Transverse colon (tissue), 4 donors: ENCODE measurements around the gene PIANP. TPM values are rescaled to one million over a fixed set of nuclear protein-coding genes. Genes with fewer than 3 reads are reported as not detected.

ENCODE experiments used
- DNase-seq: peaks from one replicate; pipeline ENCODE4 v3.0.0-alpha.2; 2019
- H3K27ac ChIP-seq, 4 donors: fragments of 200-600 bp; sonication (generic); 2 replicates each; pipeline ENCODE4 v1.5.1; 2016 to 2018; ENCODE audit warnings: inconsistent platforms in 4 of 4
- H3K27me3 ChIP-seq: fragments of 200-600 bp; sonication (generic); 2 replicates; pipeline ENCODE4 v1.5.1; 2017; ENCODE audit warnings: inconsistent platforms
- H3K36me3 ChIP-seq, 4 donors: fragments of 200-600 bp; sonication (generic); 2 replicates each; pipeline ENCODE4 v1.5.1; 2017 to 2019; ENCODE audit warnings: inconsistent platforms in 4 of 4
- H3K4me1 ChIP-seq, 4 donors: fragments of 200-600 bp; sonication (generic); 2 replicates each; pipeline ENCODE4 v1.5.1; 2017 to 2020; ENCODE audit warnings: inconsistent platforms in 4 of 4
- H3K4me3 ChIP-seq, 4 donors: fragments of 200-600 bp; sonication (generic); 1 replicate in 1 of 4; 2 replicates in 3 of 4; pipeline versions ENCODE4 v1.5.1 to v1.6.1; 2017 to 2019; ENCODE audit warnings: inconsistent platforms in 4 of 4
- H3K9me3 ChIP-seq, 2 donors: fragments of 200-600 bp; sonication (generic); 2 replicates each; pipeline ENCODE4 v1.5.1; 2017 to 2019; ENCODE audit warnings: inconsistent platforms in 2 of 2
- CTCF ChIP-seq, 5 experiments: fragments of 200-600 bp in 3 of 5; fragments of 450-650 bp in 2 of 5; sonication (generic) in 3 of 5; IDR thresholded peaks; 1 replicate in 2 of 5; 2 replicates in 3 of 5; pipeline ENCODE4 v1.5.1; 2016 to 2017; ENCODE audit warnings: antibody characterized with exemption in 5 of 5, inconsistent platforms in 3 of 5, mild to moderate bottlenecking in 2 of 5, moderate library complexity in 1 of 5
- EP300 ChIP-seq: sonication (generic); formaldehyde crosslinking; IDR thresholded peaks from one replicate; pipeline ENCODE4 v1.6.1; 2017; ENCODE audit warnings: antibody characterized with exemption, low read depth
- POLR2A ChIP-seq: fragments of 450-650 bp; IDR thresholded peaks from one replicate; pipeline ENCODE4 v1.6.1; 2016; ENCODE audit warnings: antibody characterized with exemption, mild to moderate bottlenecking, moderate library complexity
- POLR2AphosphoS5 ChIP-seq, 3 donors: sonication (generic); formaldehyde crosslinking; IDR thresholded peaks; one replicate each; pipeline ENCODE4 v1.6.1; 2016; ENCODE audit warnings: antibody characterized with exemption in 3 of 3
- WGBS, 2 donors: methylation state at CpG; one replicate each; pipeline ENCODE4 v1.1.5; 2018; ENCODE audit warnings: low coverage in 1 of 2; 5-methylcytosine and 5-hydroxymethylcytosine counted together
- in situ Hi-C, 4 donors: fragments of 200-750 bp; cut with MboI; loops; one replicate each; pipeline versions ENCODE4 v1.15.0 to v1.15.1; 2017; ENCODE audit warnings: low sequenced_read_pairs in 3 of 4, low pct_ligation_motif_present in 1 of 4, low pct_unique_long_range_greater_than_20kb in 1 of 4
- intact Hi-C: fragments of 100-400 bp; cut with DNase I; formaldehyde crosslinking; loops from one replicate; pipeline ENCODE4 v1.15.1; 2023; ENCODE audit warnings: low total_unique reads
- total RNA-seq, 4 donors: library from RNA; depleted of rRNA; stranded (reverse); fragments of >200 nt; gene quantifications; one replicate each; pipeline ENCODE4 v1.1.0, GENCODE V29; 2016

PIANP gene
- total RNA-seq, 4 donors from 2014 or later, result 0.64 TPM; not detected in 3

GRCh38 chr12:6695313-6696045 lies 5.1 kb downstream of the PIANP start:
- in situ Hi-C loops (no loop called here), intact Hi-C loops (no loop called here)
- 40 to 68% methylated on average over 1 to 9 of the region's 11 CpGs for WGBS, 2 donors
- TF ChIP-seq EP300 (no peak), CTCF (IDR thresholded peaks at IDR 0.05) (no peak), POLR2A (no peak)
- Histone ChIP-seq H3K27ac (no peak overlapping the region), H3K4me3 (no peak overlapping the region), H3K27me3 (peaks cover 30% of the 10 kb centered on the region), H3K36me3 (no peaks in the 10 kb centered on the region), H3K9me3 (no peaks in the 10 kb centered on the region), H3K4me1 (peaks cover 9 to 14% (median 12%) of the 10 kb centered on the region in 4 donors)
- no peak for DNase-seq

DNA sequence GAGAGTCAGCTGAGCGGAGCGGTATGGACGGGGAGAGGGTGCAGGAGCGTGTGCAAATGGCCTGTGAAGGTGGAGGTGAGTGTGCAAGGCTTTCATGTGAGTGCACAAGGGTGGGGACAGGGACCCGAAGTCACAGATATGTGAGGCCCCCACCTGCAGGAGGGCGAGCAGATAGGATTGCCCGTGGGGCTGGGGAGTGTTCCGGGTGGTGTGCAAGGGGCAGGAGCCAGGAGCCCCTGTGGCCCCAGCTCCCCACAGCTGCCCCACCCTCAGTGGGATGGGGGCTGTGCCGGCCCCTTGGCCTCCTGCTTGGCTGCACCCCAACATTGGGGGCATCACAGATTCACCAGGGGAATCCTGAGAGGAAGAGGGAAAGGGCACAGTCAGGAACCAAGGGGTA lies 5.9 kb downstream of the PIANP start:
- no peaks in the 10 kb centered on the region for H3K36me3 ChIP-seq
- intact Hi-C loops (no loop called here), in situ Hi-C loops (no loop called here)
- no peak for DNase-seq
- no peak for TF ChIP-seq EP300
- no peak for TF ChIP-seq CTCF (IDR thresholded peaks at IDR 0.05)
- no peak for TF ChIP-seq POLR2A
- WGBS, 2 donors, result 47 to 65% methylated on average over 8 to 9 of the region's 9 CpGs
- peaks cover 22% of the 10 kb centered on the region for H3K27me3 ChIP-seq
- H3K9me3 ChIP-seq, result no peaks in the 10 kb centered on the region
- no peak overlapping the region for H3K27ac ChIP-seq
- peaks cover 6 to 14% (median 11%) of the 10 kb centered on the region in 4 donors for H3K4me1 ChIP-seq
- H3K4me3 ChIP-seq, result no peak overlapping the region

DNA sequence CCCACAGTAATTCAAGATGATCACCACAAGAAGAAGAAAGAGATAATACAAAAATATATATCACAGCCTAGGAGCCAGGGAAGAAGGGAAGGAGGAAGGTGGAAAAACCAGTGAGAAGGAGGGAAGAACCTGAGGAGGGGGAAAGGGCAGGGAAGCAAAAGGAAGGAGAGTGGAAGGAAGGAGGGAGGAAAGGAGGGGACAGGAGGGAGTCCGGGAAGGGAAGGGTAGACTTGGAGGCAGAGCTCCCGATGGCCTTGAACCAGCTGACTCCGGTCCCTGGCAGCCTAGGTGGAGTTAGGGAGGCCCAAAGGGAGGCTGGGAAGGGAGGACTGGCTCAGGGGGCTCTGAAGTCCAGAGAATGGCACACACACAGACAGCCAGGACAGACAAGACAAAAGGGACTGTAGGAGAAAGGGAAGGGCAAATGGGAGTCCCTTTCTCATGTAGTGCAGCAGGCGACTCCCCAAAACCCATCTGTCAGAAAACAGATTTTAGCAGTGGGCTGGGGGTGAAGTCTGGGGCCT lies 6.7 kb downstream of the PIANP start:
- Histone ChIP-seq H3K36me3 (no peaks in the 10 kb centered on the region), H3K27me3 (peaks cover 14% of the 10 kb centered on the region), H3K4me3 (no peak overlapping the region), H3K4me1 (peaks cover 4 to 13% (median 9%) of the 10 kb centered on the region in 4 donors), H3K9me3 (no peaks in the 10 kb centered on the region), H3K27ac (no peak overlapping the region)
- intact Hi-C loops, result no loop called here
- in situ Hi-C loops, result no loop called here
- DNase-seq, result no peak
- WGBS, 2 donors, result 40 to 74% methylated on average over 1 to 4 of the region's 4 CpGs
- TF ChIP-seq POLR2A, result no peak
- no peak for TF ChIP-seq POLR2AphosphoS5 (IDR thresholded peaks at IDR 0.05)
- no peak for TF ChIP-seq EP300
- no peak for TF ChIP-seq CTCF (IDR thresholded peaks at IDR 0.05)

GRCh38 chr12:6692888-6693287 lies 7.7 kb downstream of the PIANP start:
- DNase-seq, result no peak
- no peak overlapping the region for H3K27ac ChIP-seq
- no peak overlapping the region for H3K4me3 ChIP-seq
- WGBS, 2 donors, result 52% methylated on average over 2 of the region's 2 CpGs; no CpG with 5 or more reads in 1 of the 2 donors
- TF ChIP-seq POLR2AphosphoS5 (IDR thresholded peaks at IDR 0.05) (no peak), EP300 (no peak), CTCF (IDR thresholded peaks at IDR 0.05) (no peak), POLR2A (no peak)
- H3K9me3 ChIP-seq, result no peaks in the 10 kb centered on the region
- peaks cover 10 to 19% (median 15%) of the 10 kb centered on the region in 4 donors for H3K4me1 ChIP-seq
- H3K36me3 ChIP-seq, result no peaks in the 10 kb centered on the region
- peaks cover 4% of the 10 kb centered on the region for H3K27me3 ChIP-seq
- intact Hi-C loops (no loop called here), in situ Hi-C loops (no loop called here)
